A549 (cell line): ENCODE results near the gene ACOD1. TPM values are rescaled to one million over a fixed set of nuclear protein-coding genes. Genes with fewer than 3 reads are reported as not detected.

Experiments used
- ATAC-seq, 2 experiments: fragments of 200-7000 bp in 1 of 2; fragments of >200 bp in 1 of 2; cut with Nextera tagmentation in 1 of 2; cut with Tn5 transposase in 1 of 2; 3 replicates each; pipeline versions ENCODE4 v1.8.0 to v1.9.1; 2018 to 2020; ENCODE audit warnings: mild to moderate bottlenecking in 1 of 2, moderate library complexity in 1 of 2
- CTCF ChIA-PET: fragments of 300-600 bp; sonication (Branson Sonifier 250); formaldehyde crosslinking; extraction: SDS; loops from one replicate; lab custom pipeline; 2021; ENCODE audit warnings: antibody characterized with exemption, inconsistent platforms; lab: Yijun Ruan, JAX
- POLR2A ChIA-PET: fragments of 350-600 bp; formaldehyde crosslinking; extraction: SDS; loops from one replicate; lab custom pipeline; 2021; ENCODE audit warnings: antibody characterized with exemption, inconsistent platforms; lab: Yijun Ruan, JAX
- DNase-seq, 2 experiments: peaks; one replicate each; pipeline versions ENCODE4 v3.0.0 to v3.0.0-alpha.2; 2011 to 2016; ENCODE audit warnings: low read depth in 1 of 2, low spot score in 1 of 2
- FAIRE-seq: peaks from 2 replicates; lab custom pipeline; 2011; peaks lifted over from hg19 to GRCh38; lab: Jason Lieb, UNC
- H3K27ac ChIP-seq, 2 experiments: fragments of >200 bp; sonication (Bioruptor Twin); formaldehyde crosslinking; 3 replicates each; pipeline ENCODE4 v1.5.1; 2016 to 2017
- H3K4me1 ChIP-seq: fragments of >200 bp; sonication (Bioruptor Twin); formaldehyde crosslinking; 3 replicates; pipeline ENCODE4 v1.6.1; 2016
- H3K4me2 ChIP-seq: fragments of >200 bp; sonication (Bioruptor Twin); formaldehyde crosslinking; 3 replicates; pipeline ENCODE4 v1.6.1; 2016
- H3K4me3 ChIP-seq: fragments of >200 bp; sonication (Bioruptor Twin); formaldehyde crosslinking; 3 replicates; pipeline ENCODE4 v1.5.1; 2016
- H3K9me3 ChIP-seq: fragments of >200 bp; sonication (Bioruptor Twin); formaldehyde crosslinking; 3 replicates; pipeline ENCODE4 v1.6.1; 2016
- BCL3 ChIP-seq: fragments of >200 bp; sonication (Bioruptor Twin); formaldehyde crosslinking; IDR thresholded peaks from 3 replicates; pipeline ENCODE4 v1.6.1; 2016
- BHLHE40 ChIP-seq: IDR thresholded peaks from 2 replicates; pipeline ENCODE4 v1.6.1; 2012; ENCODE audit warnings: low read depth, low read length, inconsistent platforms
- CBX8 ChIP-seq: fragments of 200-600 bp; sonication (generic); IDR thresholded peaks from 2 replicates; pipeline ENCODE4 v1.6.1; 2016
- CHD2 ChIP-seq: fragments of 150-350 bp; IDR thresholded peaks from 2 replicates; pipeline ENCODE4 v1.6.1; 2014; ENCODE audit warnings: low read length; ENCODE audit not compliant: partially characterized antibody
- EHF ChIP-seq: fragments of 250-450 bp; sonication (Bioruptor Pico); IDR thresholded peaks from 2 replicates; pipeline ENCODE4 v1.5.0; 2020; ENCODE audit warnings: mild to moderate bottlenecking
- FOXS1 ChIP-seq: fragments of 250-450 bp; sonication (Bioruptor Pico); IDR thresholded peaks from 2 replicates; pipeline ENCODE4 v1.5.0; 2020; ENCODE audit warnings: mild to moderate bottlenecking, moderate library complexity
- GATA3 ChIP-seq: IDR thresholded peaks from 2 replicates; pipeline ENCODE4 v1.6.1; 2012; ENCODE audit warnings: borderline replicate concordance
- HDAC2 ChIP-seq: fragments of 200-600 bp; sonication (generic); IDR thresholded peaks from 2 replicates; pipeline ENCODE4 v1.6.1; 2016
- HES2 ChIP-seq: fragments of >200 bp; sonication (Bioruptor Twin); formaldehyde crosslinking; IDR thresholded peaks from 2 replicates; pipeline ENCODE4 v1.6.1; 2016
- HEYL ChIP-seq: fragments of 250-450 bp; sonication (Bioruptor Pico); IDR thresholded peaks from 2 replicates; pipeline ENCODE4 v1.8.0; 2021; ENCODE audit warnings: mild to moderate bottlenecking, moderate library complexity
- JUNB ChIP-seq: fragments of >200 bp; sonication (Bioruptor Twin); formaldehyde crosslinking; IDR thresholded peaks from 2 replicates; pipeline ENCODE4 v1.6.1; 2016
- KDM5A ChIP-seq: fragments of 200-600 bp; sonication (generic); IDR thresholded peaks from 2 replicates; pipeline ENCODE4 v1.6.1; 2016; ENCODE audit warnings: antibody characterized with exemption, mild to moderate bottlenecking
- MAFK ChIP-seq: fragments of 450-650 bp; IDR thresholded peaks from 2 replicates; pipeline ENCODE4 v1.6.1; 2014; ENCODE audit not compliant: partially characterized antibody
- MAX ChIP-seq: IDR thresholded peaks from 2 replicates; pipeline ENCODE4 v1.6.1; 2012
- MYC ChIP-seq: IDR thresholded peaks from 2 replicates; pipeline ENCODE4 v1.6.1; 2012; ENCODE audit warnings: mild to moderate bottlenecking, inconsistent platforms, low read length, improper control_type of control experiment, borderline replicate concordance
- NFE2L2 ChIP-seq: fragments of 150-350 bp; conservative IDR thresholded peaks from 2 replicates; pipeline ENCODE4 v1.6.1; 2014; ENCODE audit warnings: low read length
- NR3C1 ChIP-seq: fragments of >200 bp; sonication (Bioruptor Twin); formaldehyde crosslinking; IDR thresholded peaks from 3 replicates; pipeline ENCODE4 v1.6.1; 2017
- PBX3 ChIP-seq: IDR thresholded peaks from 2 replicates; pipeline ENCODE4 v1.6.1; 2012
- PHF8 ChIP-seq: fragments of 200-600 bp; sonication (generic); IDR thresholded peaks from 2 replicates; pipeline ENCODE4 v1.6.1; 2016; ENCODE audit warnings: low read depth, mild to moderate bottlenecking, antibody characterized with exemption, moderate library complexity, borderline replicate concordance
- RARB ChIP-seq: fragments of 250-450 bp; sonication (Bioruptor Pico); IDR thresholded peaks from 2 replicates; pipeline ENCODE4 v1.8.0; 2021; ENCODE audit warnings: mild to moderate bottlenecking, moderate library complexity
- REST ChIP-seq: fragments of 200-600 bp; sonication (generic); IDR thresholded peaks from 2 replicates; pipeline ENCODE4 v1.6.1; 2016; ENCODE audit warnings: antibody characterized with exemption, mild to moderate bottlenecking, moderate library complexity
- RFX5 ChIP-seq: fragments of 450-650 bp; IDR thresholded peaks from 2 replicates; pipeline ENCODE4 v1.7.1; 2014; ENCODE audit warnings: antibody characterized with exemption, mild to moderate bottlenecking, moderate library complexity
- RNF2 ChIP-seq: fragments of 200-600 bp; sonication (generic); IDR thresholded peaks from 2 replicates; pipeline ENCODE4 v1.6.1; 2016; ENCODE audit warnings: low read depth, mild to moderate bottlenecking, antibody characterized with exemption, moderate library complexity, borderline replicate concordance
- SREBF2 ChIP-seq: fragments of 450-650 bp; IDR thresholded peaks from 2 replicates; pipeline ENCODE4 v1.6.1; 2014; ENCODE audit warnings: mild to moderate bottlenecking, moderate library complexity
- TFCP2L1 ChIP-seq: fragments of 250-450 bp; sonication (Bioruptor Pico); IDR thresholded peaks from 2 replicates; pipeline ENCODE4 v1.5.0; 2021; ENCODE audit warnings: mild to moderate bottlenecking
- ZC3H11A ChIP-seq: fragments of 450-650 bp; IDR thresholded peaks from 2 replicates; pipeline ENCODE4 v1.6.1; 2014; ENCODE audit warnings: antibody characterized with exemption, mild to moderate bottlenecking
- ZFP36 ChIP-seq: fragments of 450-650 bp; IDR thresholded peaks from 2 replicates; pipeline ENCODE4 v1.6.1; 2014; ENCODE audit warnings: borderline replicate concordance; ENCODE audit not compliant: partially characterized antibody
- ZNF302 ChIP-seq: fragments of 250-450 bp; sonication (Bioruptor Pico); IDR thresholded peaks from 2 replicates; pipeline ENCODE4 v1.9.0; 2021; ENCODE audit warnings: inconsistent platforms, mild to moderate bottlenecking, moderate library complexity
- ZSCAN20 ChIP-seq: fragments of 250-450 bp; sonication (Bioruptor Pico); IDR thresholded peaks from 2 replicates; pipeline ENCODE4 v1.8.0; 2022; ENCODE audit warnings: mild to moderate bottlenecking, moderate library complexity
- WGBS: methylation state at CpG from one replicate; pipeline ENCODE4 v1.1.6; 2017; ENCODE audit errors: missing lambda C conversion rate; 5-methylcytosine and 5-hydroxymethylcytosine counted together
- polyA plus RNA-seq, 4 experiments: library from polyadenylated mRNA; depleted of rRNA in 3 of 4; stranded (reverse); fragments of >200 nt; fragmentation: RNase III in 1 of 4; extraction: RNeasy Plus Mini Kit Qiagen cat#74134 plus additional on column Dnase treatment in 1 of 4; gene quantifications; 2 replicates in 3 of 4; 3 replicates in 1 of 4; pipeline ENCODE4 v1.2.3, GENCODE V29; 2011 to 2017

Gene ACOD1
- polyA plus RNA-seq, 2 of the 4 experiments (the other 2 are of a cell fraction) = not detected

- FAIRE-seq = no peak
- Histone ChIP-seq H3K9me3 (no peaks in the 10 kb centered on the region; the same call in 2 of the 3 replicates), H3K27ac (no peak overlapping the region), H3K4me1 (no peaks in the 10 kb centered on the region), H3K4me3 (no peak overlapping the region), H3K4me2 (no peak overlapping the region)
- ATAC-seq = no peak
- 51% methylated on average over 4 of the region's 4 CpGs for WGBS
- DNase-seq = no peak
- TF ChIP-seq KDM5A (no peak), CBX8 (no peak), BCL3 (no peak), JUNB (no peak), RFX5 (no peak), ZFP36 (no peak), RARB (CRISPR knock-in tag) (no peak), PBX3 (no peak)
- ChIA-PET CTCF (interaction anchor here (0.6 kb wide), 1 partner anchor 775 kb away, joined by 3 read pairs; no protein-coding TSS in a partner anchor), POLR2A (no interaction called here)
Observed at GRCh38 chr13:76932076-76932475, 16.2 kb upstream of the ACOD1 start.

GRCh38 chr13:76934671-76935070 is 13.6 kb upstream of the ACOD1 start:
- POLR2A ChIA-PET = no interaction called here
- DNase-seq = no peak
- Histone ChIP-seq H3K4me1 (no peaks in the 10 kb centered on the region), H3K4me2 (no peak overlapping the region), H3K27ac (no peak overlapping the region), H3K9me3 (no peaks in the 10 kb centered on the region; the same call in 2 of the 3 replicates), H3K4me3 (no peak overlapping the region)
- no peak for ATAC-seq
- no peak for TF ChIP-seq ZNF302
- no peak for TF ChIP-seq RARB (CRISPR knock-in tag)
- TF ChIP-seq NFE2L2 = no peak
- TF ChIP-seq ZFP36 = no peak
- no peak for TF ChIP-seq FOXS1 (CRISPR knock-in tag)
- no peak for TF ChIP-seq NR3C1
- TF ChIP-seq JUNB = no peak
- no peak for TF ChIP-seq HES2
- TF ChIP-seq SREBF2 = no peak
- no peak for TF ChIP-seq ZSCAN20 (CRISPR knock-in tag)
- TF ChIP-seq PHF8 = no peak
- TF ChIP-seq MAFK = no peak
- TF ChIP-seq HDAC2 = no peak
- TF ChIP-seq BHLHE40 = no peak
- no peak for TF ChIP-seq CHD2
- no peak for TF ChIP-seq HEYL (CRISPR knock-in tag)
- no peak for TF ChIP-seq ZC3H11A
- TF ChIP-seq MYC = no peak
- TF ChIP-seq GATA3 = no peak
- 71% methylated on average over 1 of the region's 1 CpG for WGBS
- FAIRE-seq = no peak
- CTCF ChIA-PET = no interaction called here

- no peak overlapping the region for H3K4me2 ChIP-seq
- H3K4me1 ChIP-seq = no peaks in the 10 kb centered on the region
- CTCF ChIA-PET = no interaction called here
- DNase-seq (no peak), FAIRE-seq (no peak), ATAC-seq (no peak)
- H3K27ac ChIP-seq = no peak overlapping the region
- H3K9me3 ChIP-seq = no peaks in the 10 kb centered on the region
- no peak for TF ChIP-seq REST
- TF ChIP-seq TFCP2L1 (CRISPR knock-in tag) = no peak
- TF ChIP-seq HES2 = no peak
- TF ChIP-seq JUNB = no peak
- TF ChIP-seq EHF (CRISPR knock-in tag) = no peak
- TF ChIP-seq MAX = no peak
- TF ChIP-seq RNF2 = no peak
- TF ChIP-seq, all 56 proteins: peak for 0
- POLR2A ChIA-PET = no interaction called here
- 31% methylated on average over 2 of the region's 2 CpGs for WGBS
- H3K4me3 ChIP-seq = no peak overlapping the region
Observed at GRCh38 chr13:76936763-76937162, 11.5 kb upstream of the ACOD1 start.
